Measurements from ENCODE around the gene NELFCD. TPM values are rescaled to one million over a fixed set of nuclear protein-coding genes. Genes with fewer than 3 reads are reported as not detected.
A peak's percentile ranks its signal among the peaks of the same experiment; 100 is the strongest.

The NELFCD gene
- total RNA-seq, 1 donor from 2014 or later = 112 TPM

DNA sequence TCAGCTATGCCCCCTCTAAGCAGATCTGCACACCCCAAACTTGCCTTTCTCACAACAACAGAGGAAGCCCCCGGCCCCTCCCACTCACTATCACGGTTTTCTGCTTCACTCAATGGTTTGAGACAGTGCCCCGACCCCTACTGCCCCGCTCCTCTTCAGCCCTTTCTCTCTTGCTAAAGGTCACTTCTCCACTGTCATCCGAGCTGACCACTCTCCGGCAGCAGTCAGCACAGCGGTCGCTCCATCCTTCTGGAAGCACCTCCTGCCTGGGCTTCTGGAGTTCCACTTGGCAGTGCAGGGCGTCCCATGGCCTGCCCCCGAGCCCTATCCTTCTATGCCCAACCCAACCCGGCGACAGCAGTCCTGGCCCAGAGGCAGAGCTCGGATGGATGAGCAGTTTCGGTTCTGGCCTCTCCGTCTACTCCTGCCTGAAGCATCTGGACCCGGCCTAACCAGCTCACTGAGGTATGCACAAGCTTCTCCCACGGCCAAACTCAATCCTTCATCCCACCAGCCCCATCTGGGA, 21.9 kb downstream of the NELFCD start:
- Mint-ChIP-seq H3K4me3 (ENCODE audit: unreplicated experiment) (no peak overlapping the region), H3K36me3 (ENCODE audit: unreplicated experiment) (no peaks in the 10 kb centered on the region), H3K27me3 (ENCODE audit: unreplicated experiment) (peaks cover 15% of the 10 kb centered on the region), H3K4me1 (ENCODE audit: low read depth, unreplicated experiment) (no peaks in the 10 kb centered on the region), H3K9me3 (ENCODE audit: unreplicated experiment) (peaks cover 5% of the 10 kb centered on the region), H3K27ac (ENCODE audit: unreplicated experiment) (no peak overlapping the region)
- DNase-seq = peak; percentile 7
- TF ChIP-seq, protein P1, sequence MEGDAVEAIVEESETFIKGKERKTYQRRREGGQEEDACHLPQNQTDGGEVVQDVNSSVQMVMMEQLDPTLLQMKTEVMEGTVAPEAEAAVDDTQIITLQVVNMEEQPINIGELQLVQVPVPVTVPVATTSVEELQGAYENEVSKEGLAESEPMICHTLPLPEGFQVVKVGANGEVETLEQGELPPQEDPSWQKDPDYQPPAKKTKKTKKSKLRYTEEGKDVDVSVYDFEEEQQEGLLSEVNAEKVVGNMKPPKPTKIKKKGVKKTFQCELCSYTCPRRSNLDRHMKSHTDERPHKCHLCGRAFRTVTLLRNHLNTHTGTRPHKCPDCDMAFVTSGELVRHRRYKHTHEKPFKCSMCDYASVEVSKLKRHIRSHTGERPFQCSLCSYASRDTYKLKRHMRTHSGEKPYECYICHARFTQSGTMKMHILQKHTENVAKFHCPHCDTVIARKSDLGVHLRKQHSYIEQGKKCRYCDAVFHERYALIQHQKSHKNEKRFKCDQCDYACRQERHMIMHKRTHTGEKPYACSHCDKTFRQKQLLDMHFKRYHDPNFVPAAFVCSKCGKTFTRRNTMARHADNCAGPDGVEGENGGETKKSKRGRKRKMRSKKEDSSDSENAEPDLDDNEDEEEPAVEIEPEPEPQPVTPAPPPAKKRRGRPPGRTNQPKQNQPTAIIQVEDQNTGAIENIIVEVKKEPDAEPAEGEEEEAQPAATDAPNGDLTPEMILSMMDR (IDR thresholded peaks at IDR 0.05; ENCODE audit: partially characterized antibody, unreplicated experiment) = no peak

DNA sequence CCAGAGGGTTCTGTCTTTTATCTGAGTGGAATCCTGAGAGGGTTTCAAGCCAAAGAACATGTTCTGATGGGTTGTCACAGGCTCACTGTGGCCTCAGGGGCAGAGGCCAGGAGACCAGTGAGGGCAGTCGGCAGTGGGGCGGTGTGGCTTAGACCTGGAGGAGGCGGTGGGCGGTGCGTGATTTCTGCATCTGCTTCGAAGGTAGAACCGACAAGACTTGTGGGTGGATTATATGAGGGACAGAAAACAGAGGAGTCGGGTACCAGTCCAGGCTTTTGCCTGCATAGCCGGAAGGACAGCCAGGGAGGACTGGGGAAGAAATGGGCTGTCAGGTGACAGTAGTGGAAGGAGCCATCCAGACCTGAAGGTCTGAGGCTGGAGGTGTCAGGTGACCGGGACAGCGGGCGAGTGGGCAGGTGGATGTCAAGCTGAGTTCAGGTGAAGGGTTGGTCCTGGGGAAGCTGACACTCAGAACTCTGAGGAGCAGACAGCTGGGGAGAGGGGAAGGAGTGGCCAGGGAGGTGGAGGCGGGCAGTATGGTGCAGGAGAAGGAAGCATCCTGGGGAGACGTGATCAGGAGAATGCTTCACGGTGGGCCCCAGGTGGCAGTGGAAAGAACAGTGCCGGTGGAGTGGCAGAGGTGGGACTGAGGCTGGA, 22.9 kb downstream of the NELFCD start:
- TF ChIP-seq, protein P1 (IDR thresholded peaks at IDR 0.05; ENCODE audit: partially characterized antibody, unreplicated experiment) = no peak
- peaks cover 15% of the 10 kb centered on the region for H3K27me3 Mint-ChIP-seq (ENCODE audit: unreplicated experiment)
- H3K36me3 Mint-ChIP-seq (ENCODE audit: unreplicated experiment) = no peaks in the 10 kb centered on the region
- H3K4me1 Mint-ChIP-seq (ENCODE audit: low read depth, unreplicated experiment) = no peaks in the 10 kb centered on the region
- no peak overlapping the region for H3K27ac Mint-ChIP-seq (ENCODE audit: unreplicated experiment)
- H3K9me3 Mint-ChIP-seq (ENCODE audit: unreplicated experiment) = peaks cover 5% of the 10 kb centered on the region
- H3K4me3 Mint-ChIP-seq (ENCODE audit: unreplicated experiment) = no peak overlapping the region
- peak; percentile 9 for DNase-seq

DNA sequence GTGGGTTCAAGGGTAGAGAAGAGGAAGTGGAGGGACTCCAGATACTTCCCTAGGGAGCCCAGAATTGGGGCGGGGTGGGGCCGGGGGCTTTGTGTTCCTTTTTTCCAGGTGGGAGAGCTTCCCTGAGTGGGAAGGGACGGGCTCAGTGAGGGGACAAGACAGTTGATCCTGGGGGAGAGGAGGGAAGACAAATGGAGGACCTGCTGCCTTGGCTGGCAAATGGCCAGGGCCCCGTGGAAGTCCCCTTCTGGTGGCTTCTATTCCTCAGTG, 23.4 kb downstream of the NELFCD start:
- H3K9me3 Mint-ChIP-seq (ENCODE audit: unreplicated experiment) = peaks cover 5% of the 10 kb centered on the region
- peak; percentile 4 for DNase-seq
- no peaks in the 10 kb centered on the region for H3K4me1 Mint-ChIP-seq (ENCODE audit: low read depth, unreplicated experiment)
- TF ChIP-seq, protein P1 (IDR thresholded peaks at IDR 0.05; ENCODE audit: partially characterized antibody, unreplicated experiment) = no peak
- H3K27ac Mint-ChIP-seq (ENCODE audit: unreplicated experiment) = no peak overlapping the region
- no peaks in the 10 kb centered on the region for H3K36me3 Mint-ChIP-seq (ENCODE audit: unreplicated experiment)
- no peak overlapping the region for H3K4me3 Mint-ChIP-seq (ENCODE audit: unreplicated experiment)
- H3K27me3 Mint-ChIP-seq (ENCODE audit: unreplicated experiment) = peaks cover 15% of the 10 kb centered on the region

DNA sequence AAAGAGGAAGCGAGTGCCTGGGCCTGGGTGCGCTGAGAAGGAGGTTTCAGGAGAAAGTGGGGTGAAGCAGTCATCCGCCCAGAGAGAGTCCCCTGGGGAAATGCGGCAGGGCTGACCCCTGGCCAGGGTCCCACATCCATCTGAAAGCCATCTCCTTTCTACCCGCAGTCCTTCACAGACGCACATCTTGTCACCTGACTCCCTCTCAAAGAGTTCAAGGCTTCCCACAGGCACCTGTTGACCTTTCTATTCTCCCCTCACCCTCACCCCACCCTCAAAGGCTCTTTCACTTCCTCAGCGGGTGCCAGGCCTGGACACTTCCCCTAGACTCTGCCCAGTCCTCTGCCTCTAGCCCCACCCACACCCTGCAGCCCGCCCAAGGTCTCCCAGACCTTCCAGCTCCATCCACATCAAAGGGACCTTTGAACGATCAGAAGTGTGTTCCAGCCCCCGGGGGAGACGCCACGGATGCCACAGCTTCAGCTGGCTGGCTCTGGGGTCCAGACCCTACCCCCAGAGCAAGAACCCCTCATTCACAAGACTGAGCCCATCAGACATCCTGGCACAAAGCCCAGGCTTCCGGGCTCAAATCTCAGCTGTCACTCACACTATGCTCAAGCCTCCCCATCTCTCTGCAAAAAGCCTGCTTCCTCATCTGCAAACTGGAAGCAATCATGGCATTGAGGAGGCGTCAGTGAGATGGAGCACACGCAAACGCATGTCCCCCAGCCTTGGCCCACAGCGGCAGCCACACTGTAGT, 23.9 kb downstream of the NELFCD start:
- no peaks in the 10 kb centered on the region for H3K4me1 Mint-ChIP-seq (ENCODE audit: low read depth, unreplicated experiment)
- DNase-seq = peak; percentile 11
- no peak overlapping the region for H3K4me3 Mint-ChIP-seq (ENCODE audit: unreplicated experiment)
- H3K27me3 Mint-ChIP-seq (ENCODE audit: unreplicated experiment) = peaks cover 15% of the 10 kb centered on the region
- H3K36me3 Mint-ChIP-seq (ENCODE audit: unreplicated experiment) = no peaks in the 10 kb centered on the region
- H3K27ac Mint-ChIP-seq (ENCODE audit: unreplicated experiment) = no peak overlapping the region
- TF ChIP-seq, protein P1 (IDR thresholded peaks at IDR 0.05; ENCODE audit: partially characterized antibody, unreplicated experiment) = no peak
- peaks cover 5% of the 10 kb centered on the region for H3K9me3 Mint-ChIP-seq (ENCODE audit: unreplicated experiment)

All from glutamatergic neuron (in vitro differentiated cells).